Endothelial cell of umbilical vein (primary cell): ENCODE measurements around the gene COL19A1. TPM values are rescaled to one million over a fixed set of nuclear protein-coding genes. Genes with fewer than 3 reads are reported as not detected.

Experiments
- BruUV-seq: library from RNA; stranded (reverse); fragments of 400-500 nt; replicated peaks from 2 replicates; lab custom pipeline; 2021; lab: Mats Ljungman, UMichigan
- CTCF ChIA-PET: fragments of 300-600, 350-600 bp; sonication (Branson Sonifier 250); formaldehyde crosslinking; loops from one replicate; lab custom pipeline; 2021; ENCODE audit warnings: antibody characterized with exemption, inconsistent platforms; lab: Charles Lee
- POLR2A ChIA-PET: fragments of 300-600, 350-600 bp; sonication (Branson Sonifier 250); formaldehyde crosslinking; loops from one replicate; lab custom pipeline; 2021; ENCODE audit warnings: antibody characterized with exemption, inconsistent platforms; lab: Charles Lee
- DNase-seq: peaks from one replicate; pipeline ENCODE4 v3.0.0-alpha.2; 2011; ENCODE audit warnings: low read depth, low spot score
- FAIRE-seq: peaks from 2 replicates; lab custom pipeline; 2011; peaks lifted over from hg19 to GRCh38; lab: Jason Lieb, UNC
- H2AFZ ChIP-seq: 2 replicates; pipeline ENCODE4 v1.6.0; 2012; ENCODE audit warnings: low read depth, low read length, control low read depth, inconsistent platforms
- H3K27ac ChIP-seq: 2 replicates; pipeline ENCODE4 v1.5.1; 2011; ENCODE audit warnings: low read depth, mild to moderate bottlenecking, control low read depth, low read length, moderate library complexity; ENCODE audit not compliant: insufficient read depth
- H3K27me3 ChIP-seq, 2 experiments: 2 replicates each; pipeline versions ENCODE4 v1.6.0 to v1.6.1; 2011; ENCODE audit warnings: low read length in 2 of 2, mixed read lengths in 1 of 2; ENCODE audit not compliant: control insufficient read depth in 2 of 2, insufficient read depth in 2 of 2
- H3K36me3 ChIP-seq, 2 experiments: 2 replicates in 1 of 2; 3 replicates in 1 of 2; pipeline ENCODE4 v1.5.1; 2011; ENCODE audit warnings: low read length in 2 of 2, mild to moderate bottlenecking in 1 of 2, moderate library complexity in 1 of 2; ENCODE audit not compliant: control insufficient read depth in 2 of 2, insufficient read depth in 2 of 2; ENCODE audit errors: extremely low read depth in 1 of 2
- H3K4me1 ChIP-seq: 3 replicates; pipeline ENCODE4 v1.5.1; 2011; ENCODE audit warnings: mild to moderate bottlenecking, low read length; ENCODE audit not compliant: control insufficient read depth, insufficient read depth; ENCODE audit errors: extremely low read depth
- H3K4me2 ChIP-seq: 2 replicates; pipeline ENCODE4 v1.6.1; 2011; ENCODE audit warnings: low read length, control low read depth, mixed read lengths; ENCODE audit not compliant: insufficient read depth
- H3K4me3 ChIP-seq, 3 experiments: fragments of 200-600 bp in 1 of 3; sonication (generic), shearing (Covaris generic) in 1 of 3; replicated peaks in 1 of 3; 2 replicates each; pipeline ENCODE4 v1.5.1; 2011 to 2016; ENCODE audit warnings: control low read depth in 3 of 3, low read length in 3 of 3, mild to moderate bottlenecking in 2 of 3, inconsistent platforms in 1 of 3, low read depth in 1 of 3, moderate library complexity in 1 of 3; ENCODE audit not compliant: insufficient read depth in 1 of 3
- H3K79me2 ChIP-seq: 2 replicates; pipeline ENCODE4 v1.6.0; 2012; ENCODE audit warnings: low read length, inconsistent platforms; ENCODE audit not compliant: control insufficient read depth, insufficient read depth
- H3K9ac ChIP-seq: replicated peaks from 2 replicates; pipeline ENCODE3; 2011; ENCODE audit warnings: low read length, control low read depth; ENCODE audit not compliant: insufficient read depth; ENCODE audit errors: extremely low read depth
- H3K9me1 ChIP-seq: replicated peaks from 3 replicates; pipeline ENCODE4 v1.6.0; 2011; ENCODE audit warnings: mild to moderate bottlenecking, low read length; ENCODE audit not compliant: control insufficient read depth, insufficient read depth; ENCODE audit errors: extremely low read depth
- H3K9me3 ChIP-seq: replicated peaks from 2 replicates; pipeline ENCODE4 v1.5.1; 2012; ENCODE audit warnings: low read length, inconsistent platforms; ENCODE audit not compliant: control insufficient read depth, insufficient read depth
- H4K20me1 ChIP-seq: replicated peaks from 2 replicates; pipeline ENCODE3; 2011; ENCODE audit warnings: mild to moderate bottlenecking, low read length; ENCODE audit not compliant: control insufficient read depth, insufficient read depth; ENCODE audit errors: extremely low read depth
- CTCF ChIP-seq, 2 donors: IDR thresholded peaks; 1 replicate in 1 of 2; 2 replicates in 1 of 2; pipeline ENCODE4 v1.5.1; 2011; ENCODE audit warnings: low read length in 2 of 2, mild to moderate bottlenecking in 2 of 2, moderate library complexity in 2 of 2, control low read depth in 1 of 2, inconsistent platforms in 1 of 2, low read depth in 1 of 2; ENCODE audit not compliant: insufficient read depth in 1 of 2; ENCODE audit errors: extremely low read depth in 1 of 2
- EZH2 ChIP-seq: IDR thresholded peaks from 2 replicates; pipeline ENCODE4 v1.6.1; 2012; ENCODE audit warnings: borderline replicate concordance, low read depth, mild to moderate bottlenecking, moderate library complexity, low read length, inconsistent platforms; ENCODE audit not compliant: severe bottlenecking
- FOS ChIP-seq: IDR thresholded peaks from 2 replicates; pipeline ENCODE4 v1.6.1; 2011; ENCODE audit warnings: mild to moderate bottlenecking, low read length, moderate library complexity, borderline replicate concordance; ENCODE audit not compliant: insufficient read depth
- GATA2 ChIP-seq: IDR thresholded peaks from 2 replicates; pipeline ENCODE4 v1.7.0; 2011; ENCODE audit warnings: low read depth, mild to moderate bottlenecking, moderate library complexity, mixed read lengths, low read length; ENCODE audit not compliant: insufficient read length, insufficient read depth
- JUN ChIP-seq: IDR thresholded peaks from 2 replicates; pipeline ENCODE4 v1.6.1; 2011; ENCODE audit warnings: borderline replicate concordance, low read depth; ENCODE audit not compliant: insufficient read length, insufficient read depth
- MAX ChIP-seq: IDR thresholded peaks from 2 replicates; pipeline ENCODE4 v1.6.1; 2011; ENCODE audit not compliant: insufficient read depth, insufficient read length
- MYC ChIP-seq: IDR thresholded peaks from one replicate; pipeline ENCODE4 v1.6.1; 2011; ENCODE audit warnings: mild to moderate bottlenecking, low read depth, low read length
- POLR2A ChIP-seq: IDR thresholded peaks from 2 replicates; pipeline ENCODE4 v1.6.1; 2012; ENCODE audit warnings: low read depth, mild to moderate bottlenecking, control low read depth, low read length
- POLR2AphosphoS5 ChIP-seq: IDR thresholded peaks from 2 replicates; pipeline ENCODE4 v1.6.1; 2012; ENCODE audit warnings: low read depth, mild to moderate bottlenecking, control low read depth, low read length, moderate library complexity; ENCODE audit not compliant: insufficient read depth
- dilution Hi-C: fragments of 300-500 bp; cut with MboI; formaldehyde crosslinking; loops from one replicate; pipeline ENCODE4 v1.15.0; 2019; ENCODE audit warnings: low sequenced_read_pairs; ENCODE audit not compliant: extremely low pct_ligation_motif_present
- intact Hi-C: fragments of 100-400 bp; cut with micrococcal nuclease; formaldehyde crosslinking; loops from one replicate; pipeline ENCODE4 v1.10.0; 2022
- polyA plus RNA-seq, 4 experiments: library from polyadenylated mRNA; depleted of rRNA in 3 of 4; stranded (reverse) in 3 of 4; unstranded in 1 of 4; fragments of >200 nt; gene quantifications; 2 replicates each; pipeline versions ENCODE4 v1.2.1 to v1.2.3, GENCODE V29; 2011 to 2012; ENCODE audit warnings: missing spikeins in 1 of 4
- total RNA-seq: library from RNA; stranded (reverse); gene quantifications from 2 replicates; pipeline ENCODE4 v1.2.3, GENCODE V29; 2021

Gene COL19A1
- total and polyA plus RNA-seq, 2 donors (not counting 3 experiments of a cell fraction or from before 2014, with no cell fraction given): not detected

GRCh38 chr6:70110126-70111022 lies 244.0 kb downstream of the COL19A1 start:
- TF ChIP-seq MAX: no peak
- intact Hi-C loops (no loop called here), dilution Hi-C loops (no loop called here)
- no peak overlapping the region for H3K4me2 ChIP-seq
- POLR2A ChIA-PET: no interaction called here
- H3K9me1 ChIP-seq: no peaks in the 10 kb centered on the region
- BruUV-seq: no TSS peak
- no peak for DNase-seq
- H3K27me3 ChIP-seq: no peaks in the 10 kb centered on the region
- H3K79me2 ChIP-seq: no peaks in the 10 kb centered on the region
- H3K9ac ChIP-seq: no peak overlapping the region
- FAIRE-seq: no peak
- H2AFZ ChIP-seq: no peak overlapping the region
- CTCF ChIA-PET: no interaction called here
- H3K36me3 ChIP-seq: no peaks in the 10 kb centered on the region
- no peak overlapping the region for H3K27ac ChIP-seq
- H3K4me3 ChIP-seq: no peak overlapping the region
- H3K9me3 ChIP-seq: no peaks in the 10 kb centered on the region
- H4K20me1 ChIP-seq: no peaks in the 10 kb centered on the region
- H3K4me1 ChIP-seq: no peaks in the 10 kb centered on the region

- no peaks in the 10 kb centered on the region for H3K9me1 ChIP-seq
- H3K27ac ChIP-seq: no peak overlapping the region
- dilution Hi-C loops (no loop called here), intact Hi-C loops (no loop called here)
- no peak overlapping the region for H2AFZ ChIP-seq
- POLR2A ChIA-PET: no interaction called here
- no TSS peak for BruUV-seq
- DNase-seq (no peak), FAIRE-seq (no peak)
- CTCF ChIA-PET: no interaction called here
- H3K36me3 ChIP-seq: no peaks in the 10 kb centered on the region
- H3K9ac ChIP-seq: no peak overlapping the region
- H4K20me1 ChIP-seq: no peaks in the 10 kb centered on the region
- no peaks in the 10 kb centered on the region for H3K79me2 ChIP-seq
- no peaks in the 10 kb centered on the region for H3K4me1 ChIP-seq
- no peak overlapping the region for H3K4me3 ChIP-seq
- H3K9me3 ChIP-seq: no peaks in the 10 kb centered on the region
- no peak for TF ChIP-seq EZH2
- TF ChIP-seq MAX: no peak
- no peak for TF ChIP-seq JUN
- no peak for TF ChIP-seq MYC
- TF ChIP-seq POLR2A: no peak
- no peak for TF ChIP-seq GATA2
- no peak for TF ChIP-seq FOS
- no peak for TF ChIP-seq POLR2AphosphoS5
- no peak for TF ChIP-seq CTCF (IDR thresholded peaks at IDR 0.05; ENCODE audit: extremely low read depth in 1 of 2, insufficient read depth in 1 of 2, low read depth in 1 of 2, low read length in 2 of 2)
- H3K27me3 ChIP-seq: no peaks in the 10 kb centered on the region
- no peak overlapping the region for H3K4me2 ChIP-seq
Measured at GRCh38 chr6:70111737-70112136, 245.4 kb downstream of the COL19A1 start.
